Stomach (tissue), 4 donors: ENCODE results near the gene REG4.

Source experiments
- CTCF ChIP-seq, 7 experiments: fragments of 450-650 bp in 4 of 7; fragments of 200-600 bp in 3 of 7; sonication (generic) in 3 of 7; IDR thresholded peaks; one replicate each; pipeline ENCODE4 v1.5.1; 2016 to 2019; ENCODE audit warnings: antibody characterized with exemption in 7 of 7, control low read depth in 2 of 7, mild to moderate bottlenecking in 1 of 7
- POLR2AphosphoS5 ChIP-seq, 3 donors: sonication (generic); formaldehyde crosslinking; IDR thresholded peaks; one replicate each; pipeline ENCODE4 v1.6.1; 2016; ENCODE audit warnings: antibody characterized with exemption in 3 of 3

DNA sequence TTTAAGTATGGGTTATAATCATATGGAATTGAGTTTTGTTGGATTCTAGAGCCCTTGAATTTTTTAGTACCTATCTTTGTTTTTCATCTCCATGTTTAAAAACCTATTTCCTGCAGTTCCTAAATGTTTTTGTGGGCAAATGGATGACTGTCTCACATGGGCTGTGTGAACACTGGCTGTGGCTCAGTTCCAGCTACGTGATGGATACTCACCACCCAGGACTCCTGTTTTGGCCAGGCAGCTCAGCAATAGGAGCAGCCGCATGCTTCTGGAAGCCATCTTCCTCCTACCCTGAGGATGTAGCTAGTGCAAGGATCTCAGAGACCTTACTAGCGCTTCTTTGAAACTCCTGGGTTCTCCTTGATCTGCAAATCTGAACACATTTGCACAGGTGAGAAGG is 2.8 kb downstream of the REG4 start:
- TF ChIP-seq CTCF (IDR thresholded peaks at IDR 0.05): no peak
- no peak for TF ChIP-seq POLR2AphosphoS5 (IDR thresholded peaks at IDR 0.05)
